ENCODE results near the gene NKD1.
"Not testable (repeated sequence)": the region's sequence is repeated elsewhere in the genome, so short reads cannot be mapped to it uniquely, and the experiment has no call there.

NKD1 gene, protein sequence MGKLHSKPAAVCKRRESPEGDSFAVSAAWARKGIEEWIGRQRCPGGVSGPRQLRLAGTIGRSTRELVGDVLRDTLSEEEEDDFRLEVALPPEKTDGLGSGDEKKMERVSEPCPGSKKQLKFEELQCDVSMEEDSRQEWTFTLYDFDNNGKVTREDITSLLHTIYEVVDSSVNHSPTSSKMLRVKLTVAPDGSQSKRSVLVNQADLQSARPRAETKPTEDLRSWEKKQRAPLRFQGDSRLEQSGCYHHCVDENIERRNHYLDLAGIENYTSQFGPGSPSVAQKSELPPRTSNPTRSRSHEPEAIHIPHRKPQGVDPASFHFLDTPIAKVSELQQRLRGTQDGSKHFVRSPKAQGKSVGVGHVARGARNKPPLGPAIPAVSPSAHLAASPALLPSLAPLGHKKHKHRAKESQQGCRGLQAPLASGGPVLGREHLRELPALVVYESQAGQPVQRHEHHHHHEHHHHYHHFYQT

DNA sequence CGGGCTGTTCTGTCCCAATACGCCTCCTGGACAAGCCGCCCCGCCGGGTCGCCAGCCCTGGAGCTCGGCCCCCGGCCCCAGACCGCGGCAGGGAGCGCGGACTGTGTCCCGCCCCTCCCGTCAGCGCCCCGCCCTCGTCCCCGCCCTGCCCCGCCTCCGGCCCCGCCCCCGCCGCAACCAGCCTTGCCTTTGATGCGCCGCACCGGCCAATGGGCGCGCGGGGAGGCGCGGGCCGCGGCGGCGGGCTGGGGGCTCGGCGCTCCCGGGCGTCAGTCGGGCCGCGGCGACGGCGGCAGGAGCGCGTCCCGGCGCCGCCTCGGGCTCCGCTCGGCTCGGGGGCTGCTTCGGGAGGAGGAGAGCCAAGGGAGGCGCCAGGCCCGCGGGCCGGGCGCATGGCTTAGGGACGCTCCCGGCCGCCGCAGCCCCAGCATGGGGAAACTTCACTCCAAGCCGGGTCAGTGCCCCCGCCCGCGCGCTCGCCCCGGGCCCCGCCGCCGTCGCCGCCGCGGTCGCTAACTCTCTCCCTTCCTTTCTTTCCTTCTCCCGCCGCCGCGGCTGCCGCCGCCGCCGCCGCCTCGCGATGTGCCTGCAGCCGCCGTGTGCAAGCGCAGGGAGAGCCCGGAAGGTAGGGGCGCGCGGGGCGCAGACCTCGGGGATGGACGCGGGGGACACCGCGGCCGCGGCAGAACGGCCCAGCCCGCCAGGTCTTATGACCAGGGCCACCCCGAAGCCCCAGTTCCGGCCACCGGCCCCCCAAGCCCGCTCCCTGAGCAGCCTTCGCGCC lies at the start of gene NKD1:
Gene NKD1 (plus strand): TSS at position 272 of the 784 bp plus-strand sequence. CDS start 158 bp downstream, at position 430.
- peak; percentile 56 for DNase-seq

DNA sequence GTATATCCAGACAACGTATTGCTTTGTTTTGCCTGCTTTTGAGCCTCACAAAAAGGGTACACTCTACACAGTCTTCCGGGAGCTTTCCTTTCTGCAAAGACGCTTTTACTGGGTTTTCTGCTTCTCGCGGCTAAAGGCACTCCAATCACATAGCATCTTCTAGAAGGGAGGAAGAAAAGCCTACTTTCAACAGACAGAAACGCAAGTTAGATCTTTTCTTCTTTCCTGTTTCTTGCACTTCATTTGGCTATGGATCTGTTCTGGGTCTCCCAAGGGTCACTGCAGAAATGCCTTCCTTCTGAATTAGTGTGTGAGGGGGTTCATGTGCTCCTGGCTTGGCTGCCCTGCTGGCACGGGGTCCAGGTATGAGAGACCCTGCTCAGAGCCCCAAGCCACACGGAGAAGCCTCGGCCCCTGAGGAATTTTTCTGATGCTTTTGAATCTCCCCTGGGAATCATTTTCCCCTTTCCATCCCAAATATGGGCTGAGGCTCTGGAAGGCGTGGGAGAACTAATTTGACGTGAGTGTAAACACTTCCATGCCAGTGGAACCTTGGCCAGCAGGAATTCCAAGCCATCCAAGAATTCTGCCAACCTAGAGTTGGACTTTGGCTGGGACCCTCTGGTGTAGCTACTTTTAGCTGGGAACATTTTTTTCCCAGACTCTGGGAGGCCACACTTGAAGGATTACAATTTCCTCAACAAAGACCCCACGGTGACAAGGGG lies 49.6 kb upstream of the NKD1 start:
- peak; percentile 39 for DNase-seq

DNA sequence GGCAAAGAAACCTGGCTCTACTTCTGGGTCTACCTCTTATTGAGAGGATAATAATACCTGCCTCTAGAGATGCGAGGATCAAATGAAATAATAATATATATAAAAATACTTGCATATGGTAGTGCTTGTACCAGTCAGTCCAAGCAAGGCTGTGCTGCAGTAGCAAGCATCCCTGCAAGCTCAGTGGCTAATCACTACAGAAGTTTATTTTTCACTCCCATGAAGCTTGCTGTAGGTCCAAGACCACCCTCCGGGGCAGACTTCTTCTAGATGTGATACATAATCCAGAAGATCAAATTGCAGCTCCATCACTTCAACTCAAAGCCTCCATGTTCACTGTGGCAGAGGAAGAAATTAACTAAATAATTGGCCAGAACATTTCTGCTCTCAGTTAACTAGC lies 48.9 kb upstream of the NKD1 start:
- DNase-seq, result no peak

DNA sequence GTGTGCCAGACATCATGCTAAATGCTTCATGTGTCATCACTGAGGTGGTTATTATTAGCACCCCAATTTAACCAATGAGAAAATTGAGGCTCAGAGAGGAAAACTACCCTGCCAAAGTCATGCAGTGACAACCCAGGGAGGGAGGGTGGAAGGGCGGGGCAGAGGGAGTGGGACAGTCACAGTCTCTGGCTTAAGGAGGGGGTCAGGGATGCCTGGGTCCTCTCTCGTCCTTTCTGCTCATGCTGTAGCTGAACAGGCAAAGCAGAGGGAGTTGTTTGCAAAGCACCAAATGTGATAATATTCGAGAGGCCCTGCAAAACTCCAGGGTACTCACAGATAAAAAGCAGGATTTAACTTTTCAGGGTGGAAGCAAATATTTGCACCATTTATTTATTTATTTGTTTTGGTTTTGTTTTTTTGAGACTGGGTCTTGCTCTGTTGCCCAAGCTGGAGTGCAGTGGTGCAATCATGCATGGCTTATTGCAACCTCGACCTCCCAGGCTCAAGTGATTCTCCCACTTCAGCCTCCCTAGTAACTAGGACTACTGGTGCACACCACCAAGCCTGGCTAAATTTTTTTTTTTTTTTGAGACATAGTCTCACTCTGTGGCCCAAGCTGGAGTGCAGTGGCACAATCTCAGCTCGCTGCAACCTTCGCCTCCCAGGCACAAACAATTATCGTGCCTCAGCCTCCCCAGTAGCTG lies 47.9 kb upstream of the NKD1 start:
- no peak for DNase-seq

DNA sequence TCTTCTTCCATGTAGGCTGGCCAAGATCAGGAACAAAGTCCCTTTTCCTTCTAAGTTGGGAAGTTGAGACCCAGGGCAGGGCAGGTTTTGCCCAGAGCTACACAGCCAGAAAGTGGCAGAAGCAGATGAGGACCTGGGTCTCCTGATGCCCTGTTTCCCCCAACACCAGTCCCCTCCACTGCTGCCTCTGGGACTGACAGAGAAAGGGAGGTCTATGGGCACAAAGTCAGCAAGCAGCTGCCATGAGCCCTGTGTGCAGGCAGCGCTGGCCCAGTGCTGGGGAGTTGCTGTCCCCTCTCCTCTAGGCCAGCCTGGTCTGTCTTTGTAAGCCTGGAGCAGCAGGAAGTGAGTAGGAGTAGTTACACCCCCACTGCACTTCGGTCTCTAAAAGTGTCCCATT lies 46.9 kb upstream of the NKD1 start:
- no peak for DNase-seq

DNA sequence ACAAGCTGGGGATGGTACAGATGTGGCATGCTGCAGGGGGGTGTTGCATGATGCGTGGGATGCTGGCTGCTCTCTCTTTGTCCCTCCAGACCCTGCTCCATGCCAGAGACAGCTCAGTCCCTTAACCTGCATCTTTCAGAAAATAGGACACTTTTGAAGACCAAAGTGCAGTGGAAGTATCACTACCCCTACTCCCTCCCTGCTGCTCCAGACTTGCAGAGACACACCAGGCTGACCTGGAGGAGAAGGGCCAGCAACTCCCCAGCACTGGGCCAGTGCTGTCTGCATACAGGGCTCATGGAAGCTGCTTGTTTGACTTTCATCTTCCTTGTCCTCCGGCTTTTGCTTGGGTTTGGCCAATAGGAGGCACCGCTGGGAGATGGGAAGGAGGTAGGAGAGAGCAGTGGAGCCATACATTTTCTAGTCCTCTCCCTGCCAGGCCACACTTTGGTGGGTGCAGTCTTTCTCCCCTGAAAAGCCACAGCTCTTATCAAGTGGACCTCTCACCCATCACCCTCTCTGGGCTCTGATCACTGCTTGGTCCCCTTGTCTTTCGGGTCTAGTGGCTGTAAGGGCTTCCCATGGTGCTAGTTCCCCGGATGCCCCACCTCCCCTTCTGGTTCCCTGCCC lies 46.1 kb upstream of the NKD1 start:
- no peak for DNase-seq

DNA sequence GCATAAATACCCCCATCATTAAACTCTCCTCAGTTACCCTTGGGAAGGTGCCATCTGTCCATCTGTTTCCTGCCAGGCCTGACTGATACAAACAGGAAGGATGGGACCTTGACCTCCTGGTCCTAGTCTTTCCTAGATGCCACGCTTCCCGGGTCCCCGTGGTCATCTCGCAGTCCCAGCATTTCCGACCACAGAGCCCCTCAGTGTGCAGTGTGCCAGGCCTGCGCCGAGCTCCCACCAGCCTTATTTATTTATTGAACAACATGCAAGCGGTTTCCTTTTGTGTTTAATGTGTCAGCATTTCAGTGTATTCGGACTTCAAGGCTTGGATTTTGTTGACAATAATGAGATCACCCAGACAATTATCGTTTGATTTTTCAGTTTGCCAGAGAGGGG lies 45.6 kb upstream of the NKD1 start:
- DNase-seq, result no peak

DNA sequence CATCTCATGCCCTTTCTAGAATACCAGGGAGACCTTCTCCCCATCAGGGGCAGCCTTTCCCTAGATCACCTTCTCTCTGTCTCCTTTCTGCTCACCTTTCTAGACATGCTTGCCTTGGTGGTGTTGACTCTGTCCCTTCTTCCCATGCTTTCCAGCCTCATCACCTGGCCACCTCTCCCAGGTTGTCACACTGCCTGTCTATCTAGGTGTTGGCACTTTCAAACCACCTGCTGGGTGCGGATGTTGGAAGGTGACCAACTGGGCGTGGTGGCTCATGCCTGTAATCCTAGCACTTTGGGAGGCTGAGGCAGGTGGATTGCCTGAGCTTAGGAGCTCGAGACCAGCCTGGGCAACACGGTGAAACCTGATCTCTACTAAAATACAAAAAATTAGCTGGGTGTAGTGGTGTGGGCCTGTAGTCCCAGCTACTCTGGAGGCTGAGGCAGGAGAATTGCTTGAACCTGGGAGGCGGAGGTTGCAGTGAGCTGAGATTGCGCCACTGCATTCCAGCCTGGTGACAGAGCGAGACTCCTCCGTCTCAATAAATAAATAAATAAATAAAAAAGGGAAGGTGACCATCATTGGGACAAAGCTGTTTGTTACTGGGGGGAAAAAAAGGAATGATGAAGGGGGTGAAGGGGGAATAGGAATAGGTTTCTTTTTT lies 44.2 kb upstream of the NKD1 start:
- not testable (repeated sequence) for DNase-seq

DNA sequence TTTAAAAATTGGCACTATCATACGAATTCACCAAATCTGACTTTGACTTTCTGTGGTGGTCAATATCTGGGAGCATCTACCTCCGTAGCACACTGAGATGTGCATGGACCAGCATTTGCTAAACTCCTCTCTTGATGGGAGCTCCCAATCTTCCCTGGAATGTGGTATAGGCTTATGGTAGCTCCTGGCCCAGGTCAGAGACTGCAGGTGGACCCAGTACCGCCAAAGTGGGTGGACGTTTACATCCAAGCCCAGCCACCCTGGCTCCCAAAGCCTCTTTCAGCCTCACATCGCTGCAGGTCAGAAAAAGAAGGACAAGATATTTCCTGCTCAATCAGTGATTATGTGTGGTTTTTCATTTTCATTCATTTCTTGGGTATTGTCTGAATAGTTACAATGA lies 43.1 kb upstream of the NKD1 start:
- DNase-seq, result no peak

DNA sequence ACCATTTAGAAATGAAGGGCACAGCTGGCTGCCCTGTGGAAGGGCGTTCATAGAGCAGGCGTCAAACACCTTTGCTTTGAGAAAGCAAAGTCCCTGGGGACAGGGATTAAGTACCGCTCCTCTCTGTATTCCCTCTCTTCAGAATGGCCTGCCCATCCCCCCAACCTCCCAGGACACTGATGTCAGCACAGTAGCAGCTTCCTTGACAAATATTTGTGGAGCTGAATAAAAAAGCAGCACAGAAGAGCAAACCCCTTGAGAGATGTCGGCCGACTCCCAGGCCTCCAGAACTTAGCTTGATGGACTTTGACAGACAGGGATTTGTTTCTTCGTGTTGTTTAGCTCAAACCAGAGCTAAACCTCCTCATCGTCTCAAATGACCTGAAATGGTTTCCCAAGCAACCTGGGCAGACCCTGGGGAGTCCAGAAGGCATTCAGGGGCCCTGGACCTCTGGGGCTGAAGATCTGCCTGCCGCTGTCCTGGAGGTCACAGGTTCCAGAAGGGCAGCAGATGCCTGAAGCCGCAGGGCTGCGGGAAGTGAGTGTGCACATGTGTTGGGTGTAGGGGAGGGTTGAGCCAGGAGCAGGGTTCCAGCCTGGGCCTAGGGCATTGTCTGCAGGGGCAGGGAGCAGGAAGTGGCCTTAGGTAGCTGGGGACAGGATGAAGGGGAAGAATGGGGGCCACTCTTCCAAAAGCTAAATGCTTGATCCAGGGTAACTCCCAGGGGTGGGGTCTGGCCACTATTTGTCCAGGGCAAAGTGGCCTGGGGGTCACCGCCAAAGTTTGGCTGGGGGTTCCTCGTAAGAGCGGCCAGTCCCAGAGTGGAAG lies 42.3 kb upstream of the NKD1 start:
- peak; percentile 23 for DNase-seq

DNA sequence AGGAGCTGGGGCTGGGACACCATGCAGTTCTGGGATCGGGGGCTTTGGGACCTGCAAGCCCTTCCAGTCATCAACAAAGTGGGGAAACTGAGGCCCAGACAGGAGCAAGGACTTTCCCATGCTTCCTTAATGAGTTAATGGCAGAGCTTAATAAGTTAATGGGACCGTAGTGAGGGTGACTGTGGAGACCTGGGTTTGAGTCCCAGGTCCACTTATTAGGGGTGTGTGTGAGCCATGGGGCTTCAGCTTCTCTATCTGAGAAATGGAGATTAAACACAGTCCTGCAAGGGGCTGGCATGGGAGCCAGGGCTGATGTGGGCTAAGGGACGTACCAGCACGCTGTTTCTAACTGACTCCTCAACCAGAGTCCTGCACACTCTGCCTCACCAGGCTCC lies 41.7 kb upstream of the NKD1 start:
- DNase-seq, result no peak

DNA sequence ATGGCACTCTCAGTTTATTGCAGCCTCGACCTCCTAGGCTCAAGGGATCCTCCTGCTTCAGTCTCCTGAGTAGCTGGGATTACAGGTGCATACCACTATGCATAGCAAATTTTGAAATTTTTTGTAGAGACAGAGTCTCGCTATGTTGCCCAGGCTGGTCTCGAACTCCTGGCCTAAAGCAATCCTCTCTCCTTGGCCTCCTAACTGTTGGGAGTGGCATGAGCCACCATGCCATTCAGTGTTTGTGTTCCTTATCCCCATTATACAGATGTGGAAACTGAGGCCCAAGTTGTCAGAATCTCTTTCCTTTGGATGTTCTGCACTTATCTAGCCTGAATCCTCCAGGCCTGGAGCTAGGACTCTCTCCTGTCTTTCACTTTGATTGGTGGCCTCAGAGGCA lies 40.8 kb upstream of the NKD1 start:
- DNase-seq, result no peak

DNA sequence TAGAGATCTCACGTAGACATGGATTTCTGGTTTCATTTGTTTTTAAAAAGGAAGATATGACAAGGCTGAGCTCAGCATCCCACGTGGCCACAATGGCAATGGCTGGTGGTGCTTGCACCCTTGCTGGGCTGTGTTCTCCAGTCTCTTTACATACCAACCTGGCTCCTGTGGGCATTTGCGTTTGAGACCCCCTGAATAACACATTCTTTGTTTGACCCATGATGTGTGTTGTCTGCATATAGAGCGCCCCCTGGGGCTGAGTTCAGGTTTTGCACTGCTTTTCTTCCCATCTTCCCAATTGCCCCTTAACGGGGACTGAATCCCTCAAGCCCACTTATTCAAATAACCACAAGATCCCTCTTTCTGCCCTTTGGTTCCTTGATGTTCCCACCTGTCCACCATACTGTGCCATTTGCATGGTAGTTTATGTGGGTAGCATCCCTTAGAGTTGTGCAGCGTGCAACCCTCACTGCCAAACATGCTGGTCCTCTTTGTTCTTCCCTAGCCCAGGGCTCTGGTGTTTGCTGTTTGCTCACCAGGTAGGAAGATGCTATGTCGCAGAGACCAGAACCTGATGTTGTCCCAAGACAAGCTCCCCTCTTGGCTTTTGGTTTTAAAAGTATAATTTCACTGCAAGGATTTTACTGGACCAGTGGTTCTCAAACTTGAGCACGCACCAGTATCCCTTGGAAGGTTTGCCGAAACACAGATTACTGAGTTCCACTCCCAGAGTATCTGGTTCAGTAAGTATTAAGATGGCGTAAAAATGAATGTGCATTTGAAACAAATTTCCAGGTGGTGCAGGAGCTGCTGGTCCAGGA lies 38.5 kb upstream of the NKD1 start:
- peak; percentile 18 for DNase-seq

DNA sequence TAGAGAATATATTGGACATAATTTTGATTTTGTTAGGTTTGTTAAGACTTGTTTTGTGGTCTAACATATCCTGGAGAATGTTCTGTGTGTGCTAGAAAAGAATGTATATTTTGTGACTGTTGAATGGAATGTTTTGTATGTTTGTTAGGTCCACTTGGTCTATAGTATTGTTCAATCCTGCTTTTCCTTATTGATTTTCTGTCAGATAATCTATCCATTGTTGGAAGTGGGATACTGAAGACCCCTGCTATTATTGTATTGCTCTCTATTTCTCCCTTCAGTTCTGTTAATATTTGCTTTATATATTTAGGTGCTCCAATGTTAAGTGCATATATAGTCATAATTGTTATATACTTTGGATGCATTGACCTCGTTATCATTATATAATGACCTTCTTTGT lies 33.0 kb upstream of the NKD1 start:
- no peak for DNase-seq

DNA sequence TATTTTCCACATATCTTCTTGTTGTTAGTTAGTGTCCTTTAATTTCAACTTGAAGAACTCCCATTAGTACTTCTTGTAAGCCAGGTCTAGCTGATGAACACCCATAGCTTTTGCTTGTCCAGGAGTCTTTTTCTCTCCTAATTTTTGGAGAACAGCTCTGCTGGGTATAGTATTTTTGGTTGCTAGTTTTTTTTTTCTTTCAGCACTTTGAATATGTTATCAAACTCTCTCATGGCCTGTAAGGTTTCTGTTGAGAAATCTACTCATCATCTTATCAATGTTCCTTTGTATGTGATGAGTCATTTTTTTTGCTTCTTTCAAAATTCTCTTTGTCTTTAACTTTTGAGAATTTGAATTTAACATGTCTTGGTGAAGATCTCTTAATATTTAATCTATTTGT lies 31.8 kb upstream of the NKD1 start:
- DNase-seq, result no peak

DNA sequence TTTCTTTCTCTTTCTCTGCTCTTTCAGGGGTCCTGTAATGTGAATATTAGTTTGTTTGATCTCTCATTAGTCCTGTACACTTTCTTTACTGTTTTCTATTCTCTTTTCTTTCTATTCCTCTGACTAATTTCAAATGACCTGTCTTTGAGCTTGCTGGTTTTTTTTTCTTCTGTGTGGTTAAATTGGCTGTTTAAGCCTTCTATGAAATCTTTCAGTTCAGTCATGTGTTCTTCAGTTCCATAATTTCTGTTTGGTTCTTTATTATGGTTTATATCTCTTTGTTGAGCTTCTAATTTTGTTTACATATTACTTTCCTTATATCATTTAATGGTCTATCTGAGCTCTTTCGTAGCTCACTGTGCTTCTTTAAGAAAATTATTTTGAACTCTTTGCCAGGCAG lies 31.3 kb upstream of the NKD1 start:
- DNase-seq, result no peak

DNA sequence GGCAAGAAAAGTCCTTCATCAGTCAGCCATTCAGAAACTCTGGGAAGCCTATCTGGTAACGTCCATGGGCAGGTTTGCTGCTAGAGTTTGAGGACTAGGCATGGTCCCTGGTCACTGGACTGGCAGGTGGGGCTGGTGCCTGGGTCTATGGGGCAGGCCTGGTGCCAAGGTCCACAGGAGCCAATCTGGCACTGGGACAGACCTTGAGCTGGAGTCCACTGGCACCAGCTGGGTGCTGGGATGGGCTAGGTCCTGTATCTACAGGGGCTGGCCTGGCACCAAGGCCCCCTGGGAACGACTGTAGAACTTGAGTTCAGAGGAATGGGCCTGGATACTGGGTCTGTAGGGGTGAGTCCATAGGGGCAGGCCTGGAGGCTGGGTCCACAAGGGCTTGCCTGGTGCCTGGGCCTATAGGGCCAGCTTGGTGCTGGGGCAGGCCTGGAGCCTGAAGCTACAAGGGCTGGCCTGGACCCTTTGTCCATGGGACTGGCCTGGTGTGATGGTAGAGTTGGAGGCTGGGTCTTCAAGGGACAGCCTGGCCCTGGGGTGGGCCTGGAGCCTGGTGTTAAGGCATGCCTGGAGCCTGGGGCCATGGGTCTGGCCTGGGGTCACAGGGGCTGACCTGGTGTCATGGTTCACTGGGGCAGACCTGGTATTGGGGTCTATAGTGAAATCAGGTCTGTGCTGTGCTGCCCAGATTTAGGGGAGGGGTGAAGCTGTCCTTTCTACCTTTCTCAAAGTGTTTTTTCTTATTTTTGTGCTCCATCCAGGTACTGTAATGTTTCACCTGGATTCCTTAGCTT lies 30.5 kb upstream of the NKD1 start:
- DNase-seq, result no peak

DNA sequence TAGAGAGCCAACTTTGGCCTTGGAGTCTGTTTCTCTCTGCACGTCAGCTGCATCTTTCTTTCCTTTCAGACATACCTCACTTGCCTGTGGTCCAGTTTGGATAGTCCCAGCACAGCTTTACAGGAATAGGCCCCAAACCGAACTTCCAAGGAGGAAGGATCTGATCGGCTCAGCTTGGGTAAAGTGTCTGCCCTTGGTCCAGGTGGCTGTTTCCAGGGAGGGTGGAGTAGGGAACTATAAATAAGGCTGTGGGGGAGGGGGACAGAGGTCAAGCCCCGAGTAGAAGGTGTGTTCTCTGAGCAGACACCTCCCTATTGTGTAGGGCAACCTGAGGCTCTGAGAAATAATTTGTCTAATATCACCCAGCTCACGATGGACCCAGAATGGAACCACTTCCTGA lies 29.2 kb upstream of the NKD1 start:
- no peak for DNase-seq

DNA sequence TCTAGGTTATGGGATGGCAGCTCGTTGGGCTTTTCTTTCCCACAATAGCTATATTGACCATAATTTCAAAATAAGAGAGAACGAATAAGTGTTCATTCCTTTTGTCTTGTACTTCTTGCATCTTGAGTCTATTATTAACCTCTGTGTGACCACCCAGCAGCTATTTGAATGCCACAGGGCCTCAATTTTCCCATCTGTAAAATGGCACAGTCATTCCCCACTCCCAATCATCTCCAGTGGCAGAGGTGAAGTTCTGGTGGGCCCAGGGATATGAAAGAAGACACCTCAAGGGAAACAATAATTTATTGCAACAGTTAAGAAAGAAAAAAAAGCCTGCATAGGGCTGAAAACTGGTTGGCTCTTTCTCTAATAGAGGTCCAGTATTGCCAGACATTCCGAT lies 28.6 kb upstream of the NKD1 start:
- no peak for DNase-seq

Data from fibroblast of skin of right biceps (primary cell).